GM23338 (cell line): ENCODE measurements around the gene NT5C1A. TPM values are rescaled to one million over a fixed set of nuclear protein-coding genes. Genes with fewer than 3 reads are reported as not detected.

ENCODE experiments used
- ATAC-seq: fragments of 200-7000 bp; cut with Tn5 transposase; 3 replicates; pipeline ENCODE4 v1.9.1; 2020
- DNase-seq: peaks from one replicate; pipeline ENCODE4 v3.0.0-alpha.2; 2015; ENCODE audit warnings: low spot score
- H2AFZ ChIP-seq: fragments of 200-600 bp; sonication (generic); 2 replicates; pipeline ENCODE4 v1.8.0; 2016; ENCODE audit warnings: antibody characterized with exemption, mild to moderate bottlenecking, moderate library complexity
- H3F3A ChIP-seq: fragments of 200-600 bp; sonication (generic); replicated peaks from 2 replicates; pipeline ENCODE4 v1.8.0; 2017; ENCODE audit warnings: antibody characterized with exemption, mixed run types, low read depth
- H3K27ac ChIP-seq: fragments of 200-600 bp; sonication (generic); 2 replicates; pipeline ENCODE4 v1.6.1; 2016; ENCODE audit warnings: low read depth
- H3K27me3 ChIP-seq: fragments of 200-600 bp; sonication (generic); 2 replicates; pipeline ENCODE4 v1.8.0; 2016; ENCODE audit warnings: mild to moderate bottlenecking, mixed run types, moderate library complexity; ENCODE audit not compliant: insufficient read depth
- H3K36me3 ChIP-seq: fragments of 200-600 bp; sonication (generic); 2 replicates; pipeline ENCODE4 v1.8.0; 2016; ENCODE audit warnings: mild to moderate bottlenecking; ENCODE audit not compliant: insufficient read depth
- H3K4me1 ChIP-seq: fragments of 200-600 bp; sonication (generic); 2 replicates; pipeline ENCODE4 v1.8.0; 2016; ENCODE audit warnings: mild to moderate bottlenecking, moderate library complexity; ENCODE audit not compliant: insufficient read depth
- H3K4me2 ChIP-seq: fragments of 200-600 bp; sonication (generic); 2 replicates; pipeline ENCODE4 v1.7.1; 2017; ENCODE audit warnings: mixed run types
- H3K4me3 ChIP-seq: fragments of 200-600 bp; sonication (generic); 2 replicates; pipeline ENCODE4 v1.6.1; 2016; ENCODE audit warnings: mixed run types
- H3K79me2 ChIP-seq: fragments of 200-600 bp; sonication (generic); replicated peaks from 2 replicates; pipeline ENCODE4 v1.8.0; 2017; ENCODE audit warnings: mild to moderate bottlenecking; ENCODE audit not compliant: insufficient read depth
- H3K9me2 ChIP-seq: fragments of 200-600 bp; sonication (generic); 2 replicates; pipeline ENCODE4 v1.8.0; 2017; ENCODE audit not compliant: insufficient read depth
- H4K20me1 ChIP-seq: fragments of 200-600 bp; sonication (generic); replicated peaks from 2 replicates; pipeline ENCODE4 v1.8.0; 2017; ENCODE audit warnings: mild to moderate bottlenecking; ENCODE audit not compliant: insufficient read depth
- H3K27ac Mint-ChIP-seq: 2 replicates; pipeline ENCODE4 v1.8.0; 2020; ENCODE audit warnings: inconsistent platforms, mild to moderate bottlenecking, moderate library complexity, mixed read lengths
- H3K27me3 Mint-ChIP-seq: 3 replicates; pipeline ENCODE4 v1.8.0; 2022; ENCODE audit warnings: low read depth, mild to moderate bottlenecking, moderate library complexity, mixed read lengths, inconsistent platforms; ENCODE audit not compliant: insufficient read depth, poor library complexity
- H3K36me3 Mint-ChIP-seq: 3 replicates; pipeline ENCODE4 v1.8.0; 2021; ENCODE audit warnings: low read depth, mild to moderate bottlenecking, inconsistent platforms, moderate library complexity, mixed read lengths
- H3K4me1 Mint-ChIP-seq: 3 replicates; pipeline ENCODE4 v1.8.0; 2020; ENCODE audit warnings: mild to moderate bottlenecking, inconsistent platforms, mixed read lengths
- H3K4me3 Mint-ChIP-seq: 3 replicates; pipeline ENCODE4 v1.8.0; 2021; ENCODE audit warnings: moderate library complexity, mild to moderate bottlenecking, inconsistent platforms, mixed read lengths
- H3K9me3 Mint-ChIP-seq: 3 replicates; pipeline ENCODE4 v1.8.0; 2020; ENCODE audit warnings: moderate library complexity, mild to moderate bottlenecking, inconsistent platforms, mixed read lengths
- CTCF ChIP-seq, 2 experiments: fragments of 200-600 bp in 1 of 2; sonication (generic) in 1 of 2; conservative IDR thresholded peaks; 2 replicates each; pipeline versions ENCODE4 v1.5.1 to v1.6.1; 2016 to 2017; ENCODE audit warnings: antibody characterized with exemption in 2 of 2, low read depth in 2 of 2, mild to moderate bottlenecking in 2 of 2, moderate library complexity in 1 of 2
- EZH2 ChIP-seq: fragments of 200-600 bp; sonication (generic); IDR thresholded peaks from one replicate; pipeline ENCODE4 v1.8.0; 2017; ENCODE audit warnings: antibody characterized with exemption, mild to moderate bottlenecking, low read depth; ENCODE audit not compliant: unreplicated experiment
- JUNB ChIP-seq: IDR thresholded peaks from one replicate; pipeline ENCODE4 v1.6.1; 2016; ENCODE audit warnings: antibody characterized with exemption; ENCODE audit not compliant: unreplicated experiment
- NANOG ChIP-seq: IDR thresholded peaks from 2 replicates; pipeline ENCODE4 v1.6.1; 2016; ENCODE audit warnings: antibody characterized with exemption, borderline replicate concordance
- POLR2AphosphoS5 ChIP-seq: IDR thresholded peaks from 2 replicates; pipeline ENCODE4 v1.6.1; 2016; ENCODE audit warnings: antibody characterized with exemption, low read depth
- REST ChIP-seq: IDR thresholded peaks from one replicate; pipeline ENCODE4 v1.6.1; 2018; ENCODE audit warnings: antibody characterized with exemption; ENCODE audit not compliant: unreplicated experiment
- STAT1 ChIP-seq: IDR thresholded peaks from one replicate; pipeline ENCODE4 v1.6.1; 2016; ENCODE audit warnings: antibody characterized with exemption; ENCODE audit not compliant: unreplicated experiment
- ZNF331 ChIP-seq: fragments of 250-450 bp; sonication (Bioruptor Pico); IDR thresholded peaks from 2 replicates; pipeline ENCODE4 v1.5.0; 2020; ENCODE audit warnings: low read depth, mild to moderate bottlenecking, moderate library complexity
- polyA plus RNA-seq: library from polyadenylated mRNA; unstranded; fragments of >200 nt; fragmentation: Nextera tagmentation; extraction: Ambion mirVana; gene quantifications from 2 replicates; pipeline ENCODE4 v1.2.1, GENCODE V29; 2016
- total RNA-seq: library from RNA; depleted of rRNA; stranded (reverse); fragments of >200 nt; shearing (Covaris generic); gene quantifications from 2 replicates; pipeline ENCODE4 v1.2.3, GENCODE V29; 2014

Gene NT5C1A
- total and polyA plus RNA-seq, 2 experiments from 2014 or later: not detected

- no peak overlapping the region for H3K4me3 ChIP-seq
- Mint-ChIP-seq H3K4me3 (no peak overlapping the region), H3K36me3 (no peaks in the 10 kb centered on the region), H3K4me1 (peaks cover 17% of the 10 kb centered on the region), H3K9me3 (no peaks in the 10 kb centered on the region), H3K27me3 (peaks cover 16% of the 10 kb centered on the region), H3K27ac (no peak overlapping the region)
- H3K9me2 ChIP-seq: peaks cover 4% of the 10 kb centered on the region; the same call in 1 of the 2 replicates
- TF ChIP-seq JUNB (no peak), STAT1 (no peak), POLR2AphosphoS5 (no peak)
- H3K27ac ChIP-seq: no peak overlapping the region
- no peaks in the 10 kb centered on the region for H3K36me3 ChIP-seq
- H2AFZ ChIP-seq: no peak overlapping the region
- H3K4me1 ChIP-seq: peaks cover 10% of the 10 kb centered on the region
- 0 out of 2 replicates have a peak, but pooled peaks cover 5% of the 10 kb centered on the region for H3F3A ChIP-seq
- H3K4me2 ChIP-seq: no peak overlapping the region
- ATAC-seq (no peak), DNase-seq (no peak)
- no peaks in the 10 kb centered on the region for H3K79me2 ChIP-seq
- H3K27me3 ChIP-seq: peaks cover 30% of the 10 kb centered on the region
- no peaks in the 10 kb centered on the region for H4K20me1 ChIP-seq
Observed at GRCh38 chr1:39648496-39648895, 23.4 kb downstream of the NT5C1A start.

- no peaks in the 10 kb centered on the region for H3K36me3 Mint-ChIP-seq
- Histone ChIP-seq H3F3A (0 out of 2 replicates have a peak, but pooled peaks cover 5% of the 10 kb centered on the region), H3K4me3 (no peak overlapping the region), H3K79me2 (no peaks in the 10 kb centered on the region), H2AFZ (no peak overlapping the region), H3K4me2 (peak overlapping the region; percentile 51; the same call in 1 of the 2 replicates), H3K27me3 (peaks cover 30% of the 10 kb centered on the region), H3K9me2 (peaks cover 4% of the 10 kb centered on the region; the same call in 1 of the 2 replicates), H3K36me3 (no peaks in the 10 kb centered on the region), H3K27ac (no peak overlapping the region), H3K4me1 (peaks cover 10% of the 10 kb centered on the region), H4K20me1 (no peaks in the 10 kb centered on the region)
- peaks cover 16% of the 10 kb centered on the region for H3K27me3 Mint-ChIP-seq
- H3K9me3 Mint-ChIP-seq: no peaks in the 10 kb centered on the region
- ATAC-seq (no peak), DNase-seq (no peak)
- H3K4me1 Mint-ChIP-seq: peaks cover 17% of the 10 kb centered on the region
- H3K27ac Mint-ChIP-seq: no peak overlapping the region
- peak overlapping the region; percentile 9; the same call in 1 of the 3 replicates for H3K4me3 Mint-ChIP-seq
- TF ChIP-seq EZH2 (no peak), CTCF (conservative IDR thresholded peaks at IDR 0.05; ENCODE audit: low read depth in 2 of 2) (no peak)
Observed at GRCh38 chr1:39647247-39647646, 24.7 kb downstream of the NT5C1A start.

- no peak overlapping the region for H3K4me3 Mint-ChIP-seq
Observed at GRCh38 chr1:39646232-39647081, 25.4 kb downstream of the NT5C1A start.

More at GRCh38 chr1:39646232-39647081, 25.4 kb downstream of the NT5C1A start:
- Histone ChIP-seq H3F3A (0 out of 2 replicates have a peak, but pooled peaks cover 5% of the 10 kb centered on the region), H3K4me3 (0 out of 2 replicates have a peak overlapping the region, but pooled peaks have one; percentile 26), H3K4me1 (peaks cover 10% of the 10 kb centered on the region), H3K27me3 (peaks cover 31% of the 10 kb centered on the region), H3K27ac (peak overlapping the region; percentile 52; the same call in 1 of the 2 replicates), H3K36me3 (no peaks in the 10 kb centered on the region), H2AFZ (0 out of 2 replicates have a peak overlapping the region, but pooled peaks have one; percentile 88), H3K79me2 (no peaks in the 10 kb centered on the region), H3K4me2 (peak overlapping the region; percentile 73; the same call in 1 of the 2 replicates), H3K9me2 (peaks cover 4% of the 10 kb centered on the region; the same call in 1 of the 2 replicates), H4K20me1 (no peaks in the 10 kb centered on the region)
- H3K27me3 Mint-ChIP-seq: peaks cover 16% of the 10 kb centered on the region
- H3K9me3 Mint-ChIP-seq: no peaks in the 10 kb centered on the region
- H3K36me3 Mint-ChIP-seq: no peaks in the 10 kb centered on the region
- H3K27ac Mint-ChIP-seq: no peak overlapping the region; the same call in 1 of the 2 replicates
- DNase-seq: peak; percentile 80
- TF ChIP-seq EZH2 (no peak), REST (no peak), ZNF331 (CRISPR knock-in tag) (no peak), NANOG (no peak), CTCF (conservative IDR thresholded peaks at IDR 0.05; ENCODE audit: low read depth in 2 of 2) (peak in 1 of 2 experiments; percentile 37; a peak in 1 of 4 replicates)
- peak; percentile 90 for ATAC-seq
- H3K4me1 Mint-ChIP-seq: peaks cover 17% of the 10 kb centered on the region
